Measurements from ENCODE around the gene PANX3.
"Not testable (repeated sequence)": the region's sequence is repeated elsewhere in the genome, so short reads cannot be mapped to it uniquely, and the experiment has no call there.

PANX3 gene

GRCh38 chr11:124611064-124611463 is at the start of gene PANX3:
Gene PANX3 (plus strand): TSS chr11:124611428. CDS start chr11:124611557, 129 bp downstream.
- no peak for DNase-seq

- DNase-seq: no peak
These were observed 41.5 kb upstream of the PANX3 start, which contains the start of gene OR8A1 for GRCh38 chr11:124569697-124570096. Gene OR8A1 (plus strand): TSS chr11:124569997. CDS start chr11:124570120, 123 bp downstream.

GRCh38 chr11:124570160-124570559 is 41.1 kb upstream of the PANX3 start:
- DNase-seq: no peak

- no peak for DNase-seq
These were observed 33.4 kb upstream of the PANX3 start for GRCh38 chr11:124577716-124578427.

GRCh38 chr11:124578761-124579160 is 32.5 kb upstream of the PANX3 start:
- DNase-seq: no peak

GRCh38 chr11:124581817-124582216 is 29.4 kb upstream of the PANX3 start:
- DNase-seq: no peak

GRCh38 chr11:124582565-124582964 is 28.7 kb upstream of the PANX3 start:
- no peak for DNase-seq

GRCh38 chr11:124583781-124584180 is 27.4 kb upstream of the PANX3 start:
- DNase-seq: no peak

- DNase-seq: no peak
These were observed 26.4 kb upstream of the PANX3 start for GRCh38 chr11:124584681-124585372.

GRCh38 chr11:124586238-124586860 is 24.9 kb upstream of the PANX3 start:
- no peak for DNase-seq

- no peak for DNase-seq
These were observed 19.8 kb upstream of the PANX3 start for GRCh38 chr11:124591430-124591829.

GRCh38 chr11:124592627-124593026 is 18.6 kb upstream of the PANX3 start:
- no peak for DNase-seq

- DNase-seq: no peak
These were observed 15.9 kb upstream of the PANX3 start for GRCh38 chr11:124595302-124595701.

- no peak for DNase-seq
These were observed 13.6 kb upstream of the PANX3 start for GRCh38 chr11:124597626-124598025.

- DNase-seq: no peak
These were observed 10.5 kb upstream of the PANX3 start for GRCh38 chr11:124600621-124601320.

- no peak for DNase-seq
These were observed 9.0 kb upstream of the PANX3 start for GRCh38 chr11:124602193-124602592.

- not testable (repeated sequence) for DNase-seq
These were observed 8.5 kb upstream of the PANX3 start for GRCh38 chr11:124602723-124603122.

GRCh38 chr11:124605719-124606118 is 5.5 kb upstream of the PANX3 start:
- DNase-seq: no peak

GRCh38 chr11:124608147-124608546 is 3.1 kb upstream of the PANX3 start:
- DNase-seq: no peak

- no peak for DNase-seq
These were observed 933 bp upstream of the PANX3 start for GRCh38 chr11:124610295-124610694.

GRCh38 chr11:124612045-124612444 is 817 bp downstream of the PANX3 start:
- no peak for DNase-seq

- DNase-seq: no peak
These were observed 1.5 kb downstream of the PANX3 start for GRCh38 chr11:124612567-124613246.

GRCh38 chr11:124618863-124619262 is 7.6 kb downstream of the PANX3 start:
- no peak for DNase-seq
